ENCODE measurements around the gene PTPRM.

The PTPRM gene

GRCh38 chr18:8124232-8125146 is 557.4 kb downstream of the PTPRM start:
- Histone ChIP-seq H3K4me1 (ENCODE audit: insufficient read depth, low read length) (peaks cover 10% of the 10 kb centered on the region), H3K9ac (ENCODE audit: low read depth, low read length) (no peak overlapping the region), H3K36me3 (ENCODE audit: insufficient read depth, low read length) (no peaks in the 10 kb centered on the region), H3K9me3 (ENCODE audit: control insufficient read depth, insufficient read depth, low read length) (no peaks in the 10 kb centered on the region)

GRCh38 chr18:8130096-8130495 is 563.0 kb downstream of the PTPRM start:
- no peak overlapping the region for H3K9ac ChIP-seq (ENCODE audit: low read depth, low read length)
- no peaks in the 10 kb centered on the region for H3K36me3 ChIP-seq (ENCODE audit: insufficient read depth, low read length)
- no peaks in the 10 kb centered on the region for H3K9me3 ChIP-seq (ENCODE audit: control insufficient read depth, insufficient read depth, low read length)

GRCh38 chr18:8133032-8133431 is 565.9 kb downstream of the PTPRM start:
- H3K9ac ChIP-seq (ENCODE audit: low read depth, low read length) = no peak overlapping the region
- no peaks in the 10 kb centered on the region for H3K36me3 ChIP-seq (ENCODE audit: insufficient read depth, low read length)
- no peaks in the 10 kb centered on the region for H3K4me1 ChIP-seq (ENCODE audit: insufficient read depth, low read length)
- no peaks in the 10 kb centered on the region for H3K9me3 ChIP-seq (ENCODE audit: control insufficient read depth, insufficient read depth, low read length)

More at GRCh38 chr18:8130096-8130495, 563.0 kb downstream of the PTPRM start:
- no peaks in the 10 kb centered on the region; the same call in 1 of the 2 replicates for H3K4me1 ChIP-seq (ENCODE audit: insufficient read depth, low read length)

- H3K9ac ChIP-seq (ENCODE audit: low read depth, low read length) = no peak overlapping the region
- no peaks in the 10 kb centered on the region for H3K36me3 ChIP-seq (ENCODE audit: insufficient read depth, low read length)
- no peaks in the 10 kb centered on the region for H3K9me3 ChIP-seq (ENCODE audit: control insufficient read depth, insufficient read depth, low read length)
- H3K4me1 ChIP-seq (ENCODE audit: insufficient read depth, low read length) = no peaks in the 10 kb centered on the region
These were observed 566.8 kb downstream of the PTPRM start for GRCh38 chr18:8133888-8134287.

GRCh38 chr18:8139127-8139527 is 572.0 kb downstream of the PTPRM start:
- no peak overlapping the region for H3K9ac ChIP-seq (ENCODE audit: low read depth, low read length)
- no peaks in the 10 kb centered on the region for H3K9me3 ChIP-seq (ENCODE audit: control insufficient read depth, insufficient read depth, low read length)
- H3K36me3 ChIP-seq (ENCODE audit: insufficient read depth, low read length) = no peaks in the 10 kb centered on the region
- H3K4me1 ChIP-seq (ENCODE audit: insufficient read depth, low read length) = peaks cover 17% of the 10 kb centered on the region

GRCh38 chr18:8139891-8140406 is 572.8 kb downstream of the PTPRM start:
- H3K9me3 ChIP-seq (ENCODE audit: control insufficient read depth, insufficient read depth, low read length) = no peaks in the 10 kb centered on the region
- no peaks in the 10 kb centered on the region for H3K36me3 ChIP-seq (ENCODE audit: insufficient read depth, low read length)
- H3K9ac ChIP-seq (ENCODE audit: low read depth, low read length) = no peak overlapping the region
- H3K4me1 ChIP-seq (ENCODE audit: insufficient read depth, low read length) = peaks cover 17% of the 10 kb centered on the region

- no peak overlapping the region for H3K9ac ChIP-seq (ENCODE audit: low read depth, low read length)
- H3K4me1 ChIP-seq (ENCODE audit: insufficient read depth, low read length) = peaks cover 17% of the 10 kb centered on the region
- H3K36me3 ChIP-seq (ENCODE audit: insufficient read depth, low read length) = no peaks in the 10 kb centered on the region
- H3K9me3 ChIP-seq (ENCODE audit: control insufficient read depth, insufficient read depth, low read length) = no peaks in the 10 kb centered on the region
These were observed 573.9 kb downstream of the PTPRM start for GRCh38 chr18:8140841-8141501.

- Histone ChIP-seq H3K36me3 (ENCODE audit: insufficient read depth, low read length) (no peaks in the 10 kb centered on the region), H3K9me3 (ENCODE audit: control insufficient read depth, insufficient read depth, low read length) (no peaks in the 10 kb centered on the region), H3K4me1 (ENCODE audit: insufficient read depth, low read length) (peaks cover 17% of the 10 kb centered on the region), H3K9ac (ENCODE audit: low read depth, low read length) (no peak overlapping the region)
These were observed 575.1 kb downstream of the PTPRM start for GRCh38 chr18:8142131-8142711.

- H3K36me3 ChIP-seq (ENCODE audit: insufficient read depth, low read length) = no peaks in the 10 kb centered on the region
- peaks cover 17% of the 10 kb centered on the region for H3K4me1 ChIP-seq (ENCODE audit: insufficient read depth, low read length)
- H3K9ac ChIP-seq (ENCODE audit: low read depth, low read length) = no peak overlapping the region
- H3K9me3 ChIP-seq (ENCODE audit: control insufficient read depth, insufficient read depth, low read length) = no peaks in the 10 kb centered on the region
These were observed 575.8 kb downstream of the PTPRM start for GRCh38 chr18:8142932-8143331.

- no peaks in the 10 kb centered on the region for H3K4me1 ChIP-seq (ENCODE audit: insufficient read depth, low read length)
- no peak overlapping the region for H3K9ac ChIP-seq (ENCODE audit: low read depth, low read length)
- no peaks in the 10 kb centered on the region; the same call in 1 of the 2 replicates for H3K36me3 ChIP-seq (ENCODE audit: insufficient read depth, low read length)
- H3K9me3 ChIP-seq (ENCODE audit: control insufficient read depth, insufficient read depth, low read length) = no peaks in the 10 kb centered on the region
These were observed 584.1 kb downstream of the PTPRM start for GRCh38 chr18:8151181-8151580.

GRCh38 chr18:8153887-8154583 is 586.9 kb downstream of the PTPRM start:
- Histone ChIP-seq H3K4me1 (ENCODE audit: insufficient read depth, low read length) (no peaks in the 10 kb centered on the region), H3K9me3 (ENCODE audit: control insufficient read depth, insufficient read depth, low read length) (peaks cover 3% of the 10 kb centered on the region; the same call in 1 of the 2 replicates), H3K9ac (ENCODE audit: low read depth, low read length) (no peak overlapping the region)

GRCh38 chr18:8162802-8163201 is 595.7 kb downstream of the PTPRM start:
- H3K9me3 ChIP-seq (ENCODE audit: control insufficient read depth, insufficient read depth, low read length) = peaks cover 3% of the 10 kb centered on the region; the same call in 1 of the 2 replicates
- no peaks in the 10 kb centered on the region for H3K4me1 ChIP-seq (ENCODE audit: insufficient read depth, low read length)
- no peak overlapping the region for H3K9ac ChIP-seq (ENCODE audit: low read depth, low read length)
- H3K36me3 ChIP-seq (ENCODE audit: insufficient read depth, low read length) = no peaks in the 10 kb centered on the region

More at GRCh38 chr18:8153887-8154583, 586.9 kb downstream of the PTPRM start:
- no peaks in the 10 kb centered on the region; the same call in 1 of the 2 replicates for H3K36me3 ChIP-seq (ENCODE audit: insufficient read depth, low read length)

- H3K9me3 ChIP-seq (ENCODE audit: control insufficient read depth, insufficient read depth, low read length) = peaks cover 3% of the 10 kb centered on the region; the same call in 1 of the 2 replicates
- no peaks in the 10 kb centered on the region for H3K4me1 ChIP-seq (ENCODE audit: insufficient read depth, low read length)
- no peak overlapping the region for H3K9ac ChIP-seq (ENCODE audit: low read depth, low read length)
- H3K36me3 ChIP-seq (ENCODE audit: insufficient read depth, low read length) = no peaks in the 10 kb centered on the region
These were observed 596.3 kb downstream of the PTPRM start for GRCh38 chr18:8163286-8163959.

Data from ES-I3 (cell line).